Pancreas (tissue), 10 donors: ENCODE data around the gene BORCS5. TPM values are rescaled to one million over a fixed set of nuclear protein-coding genes. Genes with fewer than 3 reads are reported as not detected.
A peak's percentile ranks its signal among the peaks of the same experiment; 100 is the strongest.
"Not testable (repeated sequence)": the region's sequence is repeated elsewhere in the genome, so short reads cannot be mapped to it uniquely, and the experiment has no call there.

Experiments used
- ATAC-seq, 4 donors: fragments of 200-7000 bp; cut with Tn5 transposase; one replicate each; pipeline versions ENCODE4 v1.8.0 to v1.9.1; 2020; ENCODE audit warnings: mild to moderate bottlenecking in 4 of 4, moderate library complexity in 4 of 4
- DNase-seq, 6 donors: peaks; one replicate each; pipeline ENCODE4 v3.0.0-alpha.2; 2020
- FAIRE-seq: peaks from 2 replicates; lab custom pipeline; 2012; peaks lifted over from hg19 to GRCh38; lab: Jason Lieb, UNC
- H3K27ac ChIP-seq, 4 donors: fragments of 200-600 bp; sonication (generic); 1 replicate in 3 of 4; 2 replicates in 1 of 4; pipeline versions ENCODE4 v1.5.0 to v1.8.0; 2020
- H3K27me3 ChIP-seq, 4 donors: fragments of 200-600 bp; one replicate each; pipeline ENCODE4 v1.8.0; 2021
- H3K36me3 ChIP-seq, 3 donors: fragments of 200-600 bp; sonication (generic) in 1 of 3; one replicate each; pipeline versions ENCODE4 v1.5.0 to v1.8.0; 2020 to 2021
- H3K4me1 ChIP-seq, 3 donors: fragments of 200-600 bp; one replicate each; pipeline ENCODE4 v1.8.0; 2021
- H3K4me3 ChIP-seq, 4 donors: fragments of 200-600 bp; sonication (generic) in 2 of 4; one replicate each; pipeline versions ENCODE4 v1.5.0 to v1.8.0; 2020 to 2021
- H3K9me3 ChIP-seq, 4 donors: fragments of 200-600 bp; one replicate each; pipeline ENCODE4 v1.8.0; 2021
- CTCF ChIP-seq, 4 donors: fragments of 200-600 bp; sonication (generic) in 3 of 4; IDR thresholded peaks; one replicate each; pipeline versions ENCODE4 v1.5.0 to v1.8.0; 2021; ENCODE audit warnings: antibody characterized with exemption in 4 of 4
- WGBS, 2 donors: extraction: QIAGEN DNeasy Blood & Tissue Kit; methylation state at CpG; one replicate each; pipeline ENCODE4 v1.1.7; 2013; 5-methylcytosine and 5-hydroxymethylcytosine counted together
- intact Hi-C, 3 donors: fragments of 100-400 bp; cut with DNase I; formaldehyde crosslinking; loops; one replicate each; pipeline versions ENCODE4 v1.11.1 to v1.14.2; 2022
- polyA plus RNA-seq, 2 donors: library from polyadenylated mRNA; stranded (reverse); fragments of 200-250 nt; gene quantifications; one replicate each; pipeline ENCODE4 v1.2.3, GENCODE V29; 2013
- total RNA-seq, 6 donors: library from RNA; stranded (reverse); fragmentation: NEBNext Ultra II Directional in 4 of 6; extraction: Animal tissue kit (Norgen Biotek cat#: 25700) in 4 of 6; gene quantifications; one replicate each; pipeline versions ENCODE4 v1.2.1 to v1.2.4, GENCODE V29; 2021 to 2023
- donor health status: healthy with polysubstance abuse.
- donor health status: DM: no; HTN: no; CAD: no; lungs with moderate emphysema.
- donor health status: DM: no; HTN: no; CAD: no.
- donor health status: control.
- donor health status: control.
- donor health status: Bipolar disorder and iron deficiency.
- donor health status: DM: yes; HTN: yes; CAD: no.
- donor health status: DM: no; HTN: no; CAD: no.
- donor health status: DM: no; HTN: no; CAD: no.
- donor health status: DM: yes; HTN: yes; CAD: no.

BORCS5 gene
- total RNA-seq (10 to 100 TPM in 2 of 6 donors, 1 to 10 TPM in 4; 7.4 to 10.9 (median 9.1) TPM), polyA plus RNA-seq (1 to 10 TPM; 3.7 to 5.6 TPM)

GRCh38 chr12:12356896-12357718 lies at the start of gene BORCS5:
Gene BORCS5, plus strand, starts transcription at chr12:12357078. Its CDS starts 374 bp downstream, at chr12:12357452.
- H3K4me1 ChIP-seq, result peaks cover 0 to 8% (median 7%) of the 10 kb centered on the region in 3 donors
- H3K27ac ChIP-seq, result peak within 1 kb of the TSS; percentile 96 to 99 (median 98)
- no peaks in the 10 kb centered on the region for H3K27me3 ChIP-seq
- no peaks in the 10 kb centered on the region for H3K9me3 ChIP-seq
- 0% methylated on average over 58 to 72 of the region's 72 CpGs for WGBS, 2 donors
- intact Hi-C loops, result no loop called here
- ATAC-seq (peak; percentile 96 to 98 (median 96)), DNase-seq (peak; percentile 97 to 99 (median 98)), FAIRE-seq (no peak)
- no peak for TF ChIP-seq CTCF (IDR thresholded peaks at IDR 0.05)
- peak within 1 kb of the TSS; percentile 78 to 91 (median 88) for H3K4me3 ChIP-seq
- no peaks in the 10 kb centered on the region for H3K36me3 ChIP-seq

GRCh38 chr12:12310695-12311094 lies 46.2 kb upstream of the BORCS5 start:
- WGBS, 2 donors, result 90 to 94% methylated on average over 8 to 10 of the region's 10 CpGs
- FAIRE-seq, H3K27ac ChIP-seq, H3K36me3 ChIP-seq, H3K27me3 ChIP-seq, H3K9me3 ChIP-seq, ATAC-seq, intact Hi-C loops, DNase-seq, H3K4me3 ChIP-seq: not testable (repeated sequence)
- H3K4me1 ChIP-seq, result peaks cover 0 to 13% (median 5%) of the 10 kb centered on the region in 3 donors

- Histone ChIP-seq H3K27ac (peak overlapping the region in 3 of 4 donors; percentile 5 to 67 (median 66)), H3K4me3 (no peak overlapping the region), H3K9me3 (no peaks in the 10 kb centered on the region), H3K4me1 (peaks cover 0 to 20% (median 7%) of the 10 kb centered on the region in 3 donors), H3K36me3 (no peaks in the 10 kb centered on the region), H3K27me3 (no peaks in the 10 kb centered on the region)
- ATAC-seq, result peak; percentile 39 to 72 (median 60)
- TF ChIP-seq CTCF (IDR thresholded peaks at IDR 0.05), result no peak
- peak in 5 of 6 donors; percentile 31 to 47 (median 40) for DNase-seq
- no peak for FAIRE-seq
- intact Hi-C loops, result no loop called here
Observed at GRCh38 chr12:12315838-12316237, 41.0 kb upstream of the BORCS5 start.

- H3K9me3 ChIP-seq, result no peaks in the 10 kb centered on the region
- 28 to 41% methylated on average over 9 of the region's 9 CpGs for WGBS, 2 donors
- peaks cover 0 to 21% (median 7%) of the 10 kb centered on the region in 3 donors for H3K4me1 ChIP-seq
- no peak for TF ChIP-seq CTCF (IDR thresholded peaks at IDR 0.05)
- H3K27ac ChIP-seq, result peak overlapping the region in 3 of 4 donors; percentile 38 to 61 (median 55)
- no peaks in the 10 kb centered on the region for H3K27me3 ChIP-seq
- FAIRE-seq, result no peak
- intact Hi-C loops, result no loop called here
- DNase-seq, result no peak
- peak in 1 of 4 donors; percentile 15 for ATAC-seq
- H3K4me3 ChIP-seq, result peak overlapping the region in 2 of 4 donors; percentile 5 to 17
- H3K36me3 ChIP-seq, result no peaks in the 10 kb centered on the region
Observed at GRCh38 chr12:12319451-12320183, 37.3 kb upstream of the BORCS5 start.

GRCh38 chr12:12323118-12323517 lies 33.8 kb upstream of the BORCS5 start:
- Histone ChIP-seq H3K4me1 (peaks cover 8 to 15% (median 13%) of the 10 kb centered on the region in 3 donors), H3K27me3 (no peaks in the 10 kb centered on the region), H3K27ac (no peak overlapping the region), H3K4me3 (no peak overlapping the region), H3K9me3 (no peaks in the 10 kb centered on the region), H3K36me3 (no peaks in the 10 kb centered on the region)
- WGBS, 2 donors, result 69% methylated on average over 3 of the region's 4 CpGs
- ATAC-seq (no peak), DNase-seq (no peak), FAIRE-seq (no peak)
- intact Hi-C loops, result no loop called here
- TF ChIP-seq CTCF (IDR thresholded peaks at IDR 0.05), result no peak
